Lower lobe of right lung (tissue), 2 donors: ENCODE measurements around the gene MGAT3. TPM values are rescaled to one million over a fixed set of nuclear protein-coding genes. Genes with fewer than 3 reads are reported as not detected.

ENCODE experiments used
- ATAC-seq, 2 donors: fragments of 200-7000 bp; cut with Tn5 transposase; one replicate each; pipeline ENCODE4 v1.9.1; 2020 to 2022; ENCODE audit warnings: mild to moderate bottlenecking in 2 of 2, moderate library complexity in 2 of 2
- DNase-seq: peaks from one replicate; pipeline ENCODE4 v3.0.0-alpha.2; 2020
- H3K27ac ChIP-seq: fragments of 200-600 bp; one replicate; pipeline ENCODE4 v1.8.0; 2022
- H3K27me3 ChIP-seq: fragments of 200-600 bp; one replicate; pipeline ENCODE4 v1.8.0; 2022; ENCODE audit warnings: low read depth
- H3K36me3 ChIP-seq: fragments of 200-600 bp; one replicate; pipeline ENCODE4 v1.8.0; 2022; ENCODE audit warnings: mild to moderate bottlenecking
- H3K4me1 ChIP-seq: fragments of 200-600 bp; one replicate; pipeline ENCODE4 v1.8.0; 2022
- H3K4me3 ChIP-seq: fragments of 200-600 bp; one replicate; pipeline ENCODE4 v1.8.0; 2022; ENCODE audit warnings: mild to moderate bottlenecking
- H3K9me3 ChIP-seq: fragments of 200-600 bp; one replicate; pipeline ENCODE4 v1.8.0; 2022
- CTCF ChIP-seq: fragments of 200-600 bp; IDR thresholded peaks from one replicate; pipeline ENCODE4 v1.8.0; 2022; ENCODE audit warnings: antibody characterized with exemption, mild to moderate bottlenecking
- intact Hi-C: fragments of 100-400 bp; cut with DNase I; formaldehyde crosslinking; loops from one replicate; pipeline ENCODE4 v1.11.0; 2022
- total RNA-seq: library from RNA; stranded (reverse); fragmentation: NEBNext Ultra II Directional; extraction: Animal tissue kit (Norgen Biotek cat#: 25700); gene quantifications from one replicate; pipeline ENCODE4 v1.2.1, GENCODE V29; 2021
- donor health status: DM: no; HTN: yes; CAD: no; lungs with severe emphysema.

Gene MGAT3
- total RNA-seq, 1 donor from 2014 or later: 41.5 TPM

- Histone ChIP-seq H3K27me3 (no peaks in the 10 kb centered on the region), H3K27ac (no peak overlapping the region), H3K4me1 (peaks cover 69% of the 10 kb centered on the region), H3K9me3 (no peaks in the 10 kb centered on the region), H3K36me3 (peaks cover 38% of the 10 kb centered on the region), H3K4me3 (peak overlapping the region; percentile 88)
- intact Hi-C loops: no loop called here
- no peak for TF ChIP-seq CTCF
- peak; percentile 38 for DNase-seq
- ATAC-seq: no peak
Observed at GRCh38 chr22:39530692-39531331, 74.0 kb downstream of the MGAT3 start.

- Histone ChIP-seq H3K36me3 (peaks cover 36% of the 10 kb centered on the region), H3K9me3 (no peaks in the 10 kb centered on the region), H3K4me1 (peaks cover 55% of the 10 kb centered on the region), H3K27ac (peak within 1 kb of the TSS; percentile 88), H3K27me3 (no peaks in the 10 kb centered on the region), H3K4me3 (peak within 1 kb of the TSS; percentile 88)
- ATAC-seq (peak; percentile 93 to 94), DNase-seq (peak; percentile 99)
- intact Hi-C loops: no loop called here
- no peak for TF ChIP-seq CTCF
Observed at GRCh38 chr22:39532215-39533073, 75.6 kb downstream of the MGAT3 start, which contains the start of gene RPS19BP1. Gene RPS19BP1 (minus strand): TSS chr22:39532748. CDS start chr22:39532738, 10 bp downstream.

GRCh38 chr22:39534092-39534506 lies 77.3 kb downstream of the MGAT3 start:
- Histone ChIP-seq H3K27ac (no peak overlapping the region), H3K9me3 (no peaks in the 10 kb centered on the region), H3K4me3 (no peak overlapping the region), H3K4me1 (peaks cover 39% of the 10 kb centered on the region), H3K27me3 (no peaks in the 10 kb centered on the region), H3K36me3 (peaks cover 20% of the 10 kb centered on the region)
- ATAC-seq (no peak), DNase-seq (no peak)
- no peak for TF ChIP-seq CTCF
- intact Hi-C loops: no loop called here

- TF ChIP-seq CTCF: peak; percentile 98
- ATAC-seq (peak; percentile 40 to 41), DNase-seq (peak; percentile 90)
- no peak overlapping the region for H3K4me3 ChIP-seq
- no peak overlapping the region for H3K27ac ChIP-seq
- no peaks in the 10 kb centered on the region for H3K9me3 ChIP-seq
- no peaks in the 10 kb centered on the region for H3K27me3 ChIP-seq
- H3K4me1 ChIP-seq: peaks cover 32% of the 10 kb centered on the region
- H3K36me3 ChIP-seq: peaks cover 13% of the 10 kb centered on the region
- intact Hi-C loops: no loop called here
Observed at GRCh38 chr22:39534591-39535356, 78.0 kb downstream of the MGAT3 start.

GRCh38 chr22:39535357-39535725 lies 78.5 kb downstream of the MGAT3 start:
- no peaks in the 10 kb centered on the region for H3K9me3 ChIP-seq
- H3K4me3 ChIP-seq: no peak overlapping the region
- DNase-seq: no peak
- intact Hi-C loops: no loop called here
- no peak overlapping the region for H3K27ac ChIP-seq
- peaks cover 7% of the 10 kb centered on the region for H3K36me3 ChIP-seq
- no peak for ATAC-seq
- no peaks in the 10 kb centered on the region for H3K27me3 ChIP-seq
- TF ChIP-seq CTCF: no peak
- H3K4me1 ChIP-seq: peaks cover 26% of the 10 kb centered on the region
